NCI-H2227 treated with DMSO at 0.1 percent for 48 hours (cell line): Measurements from ENCODE around the gene PGS1.
A peak's percentile ranks its signal among the peaks of the same experiment; 100 is the strongest.
"Not testable (repeated sequence)": the region's sequence is repeated elsewhere in the genome, so short reads cannot be mapped to it uniquely, and the experiment has no call there.

Experiments used
- DNase-seq: peaks from one replicate; lab custom pipeline; 2025; lab: John Stamatoyannopoulos, UW

Gene PGS1, protein sequence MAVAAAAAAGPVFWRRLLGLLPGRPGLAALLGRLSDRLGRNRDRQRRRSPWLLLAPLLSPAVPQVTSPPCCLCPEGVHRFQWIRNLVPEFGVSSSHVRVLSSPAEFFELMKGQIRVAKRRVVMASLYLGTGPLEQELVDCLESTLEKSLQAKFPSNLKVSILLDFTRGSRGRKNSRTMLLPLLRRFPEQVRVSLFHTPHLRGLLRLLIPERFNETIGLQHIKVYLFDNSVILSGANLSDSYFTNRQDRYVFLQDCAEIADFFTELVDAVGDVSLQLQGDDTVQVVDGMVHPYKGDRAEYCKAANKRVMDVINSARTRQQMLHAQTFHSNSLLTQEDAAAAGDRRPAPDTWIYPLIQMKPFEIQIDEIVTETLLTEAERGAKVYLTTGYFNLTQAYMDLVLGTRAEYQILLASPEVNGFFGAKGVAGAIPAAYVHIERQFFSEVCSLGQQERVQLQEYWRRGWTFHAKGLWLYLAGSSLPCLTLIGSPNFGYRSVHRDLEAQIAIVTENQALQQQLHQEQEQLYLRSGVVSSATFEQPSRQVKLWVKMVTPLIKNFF

DNA sequence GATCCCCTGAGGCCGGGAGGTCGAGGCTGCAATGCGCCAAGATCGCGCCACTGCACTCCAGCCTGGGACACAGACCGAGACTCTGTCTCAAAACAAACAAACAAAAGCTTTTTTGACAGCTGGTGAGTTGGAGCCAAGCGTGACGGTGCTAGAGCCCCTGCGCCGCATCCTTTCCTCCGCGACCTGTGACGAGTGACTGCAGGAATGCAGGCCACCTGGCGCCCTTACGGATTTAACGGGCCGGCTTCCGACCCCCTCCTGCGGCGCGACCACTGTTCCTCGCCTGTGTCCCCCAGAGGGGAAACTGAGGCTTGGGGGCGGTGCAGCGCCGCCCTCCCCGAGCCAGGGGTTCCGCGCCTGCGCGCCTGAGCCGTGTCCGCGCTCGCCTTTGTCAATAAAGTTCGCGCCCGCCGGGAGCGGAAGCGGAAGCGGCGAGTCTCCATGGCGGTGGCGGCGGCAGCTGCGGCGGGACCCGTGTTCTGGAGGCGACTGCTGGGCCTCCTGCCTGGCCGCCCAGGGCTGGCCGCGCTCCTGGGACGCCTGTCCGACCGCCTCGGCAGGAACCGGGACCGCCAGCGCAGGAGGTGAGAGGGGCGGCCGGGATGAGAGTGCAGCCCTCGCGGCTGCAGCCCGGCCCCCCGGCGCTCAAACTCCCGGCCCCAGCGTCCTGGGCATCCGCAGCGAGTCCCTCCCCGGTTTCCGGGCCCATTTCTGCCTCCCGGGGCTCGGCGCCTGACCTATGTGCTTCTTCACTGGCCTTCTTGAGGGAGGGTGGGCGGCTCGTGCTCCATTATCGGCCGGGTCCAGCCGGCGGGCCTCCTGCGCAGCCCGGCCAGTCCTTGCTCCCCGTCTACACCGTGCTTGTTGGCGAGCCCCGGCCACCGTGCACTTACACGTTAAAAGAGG is at the start of gene PGS1:
PGS1 (plus strand) TSS at position 425 of the 906 bp plus-strand sequence; CDS start at position 442, 17 bp downstream.
- DNase-seq = peak; percentile 73

DNA sequence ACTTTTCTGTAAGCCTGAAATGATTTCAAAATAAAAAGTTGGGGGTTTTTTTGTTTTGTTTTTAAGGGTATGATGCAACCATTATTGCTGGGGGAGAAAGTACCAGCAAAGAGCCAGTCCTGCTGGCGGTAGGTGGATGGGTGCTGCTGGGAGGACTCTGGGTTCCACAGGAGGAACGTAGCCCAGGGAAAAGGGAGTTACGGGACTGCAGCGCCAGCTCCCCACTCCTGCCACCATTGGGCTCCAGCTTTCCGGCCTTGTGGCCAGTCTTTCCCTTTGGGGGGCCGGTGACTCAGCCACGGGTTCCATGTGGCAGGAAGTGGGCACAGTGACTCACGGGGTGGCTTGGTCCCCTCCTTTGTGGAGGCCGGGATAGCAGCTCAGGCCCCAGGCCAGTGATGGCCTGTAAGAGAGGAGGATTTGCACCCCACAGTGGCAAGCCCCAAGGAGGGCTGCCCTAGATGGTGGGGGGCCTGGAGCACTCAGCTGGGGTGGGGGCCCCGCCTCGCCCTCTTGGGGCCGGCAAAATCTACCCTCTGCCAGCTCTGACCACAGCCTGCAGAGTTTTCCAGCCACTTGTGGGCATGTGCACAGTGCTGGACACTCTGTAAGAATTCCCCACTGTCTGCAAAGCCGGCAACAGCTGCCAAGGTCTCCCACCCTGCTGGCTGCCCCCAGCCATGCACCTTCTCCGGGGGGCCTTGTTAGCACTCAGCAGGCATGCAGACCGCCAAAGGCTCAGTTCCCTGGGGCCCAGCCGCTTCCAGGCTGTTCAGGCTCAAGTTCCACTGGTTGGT is 49.0 kb upstream of the PGS1 start:
- DNase-seq = no peak

DNA sequence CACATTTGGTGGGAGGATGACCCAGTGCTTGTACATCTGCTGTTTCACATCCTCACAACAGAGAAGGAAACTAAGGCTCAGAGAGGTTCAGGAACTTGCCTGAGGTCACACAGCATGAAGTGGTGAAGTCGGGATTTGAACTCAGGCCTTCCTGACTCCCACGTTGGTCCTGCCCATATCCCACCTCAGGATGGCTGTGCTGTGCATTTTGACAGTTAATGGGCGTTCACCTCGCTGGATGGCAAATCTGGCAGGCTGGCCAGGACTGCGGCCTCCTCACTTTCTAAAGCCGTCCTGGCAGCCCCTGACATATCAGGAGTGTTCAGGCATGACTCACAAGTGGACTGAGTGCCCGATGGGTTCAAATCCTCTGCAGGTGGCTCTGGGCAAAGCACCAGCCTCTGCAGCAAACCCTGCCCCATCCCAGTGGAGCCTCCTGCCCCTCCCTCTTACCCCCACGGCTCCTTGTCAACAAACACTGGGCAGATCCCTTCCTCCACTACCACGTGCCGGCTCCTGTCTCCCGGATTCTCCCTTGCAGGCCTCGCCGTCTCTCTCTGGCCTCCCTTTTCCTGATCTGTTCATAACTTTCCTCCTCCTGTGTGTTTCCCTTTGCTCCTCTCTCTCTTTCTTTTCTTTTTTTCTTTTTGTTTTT is 47.8 kb upstream of the PGS1 start:
- DNase-seq = no peak

DNA sequence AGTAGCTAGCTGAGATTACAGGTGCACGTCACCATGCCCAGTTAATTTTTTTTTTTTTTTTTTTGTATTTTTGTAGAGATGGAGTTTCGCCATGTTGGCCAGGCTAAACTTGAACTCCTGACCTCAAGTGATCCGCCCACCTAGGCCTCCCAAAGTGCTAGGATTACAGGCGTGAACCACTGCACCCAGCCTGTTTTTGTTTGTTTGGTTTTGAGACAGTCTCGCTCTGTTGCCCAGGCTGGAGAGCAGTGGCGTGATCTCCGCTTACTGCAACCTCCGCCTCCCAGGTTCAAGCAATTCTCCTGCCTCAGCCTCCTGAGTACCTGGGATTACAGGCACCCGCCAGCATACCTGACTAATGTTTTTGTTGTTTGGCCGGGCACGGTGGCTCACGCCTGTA is 47.1 kb upstream of the PGS1 start:
- DNase-seq = not testable (repeated sequence)

DNA sequence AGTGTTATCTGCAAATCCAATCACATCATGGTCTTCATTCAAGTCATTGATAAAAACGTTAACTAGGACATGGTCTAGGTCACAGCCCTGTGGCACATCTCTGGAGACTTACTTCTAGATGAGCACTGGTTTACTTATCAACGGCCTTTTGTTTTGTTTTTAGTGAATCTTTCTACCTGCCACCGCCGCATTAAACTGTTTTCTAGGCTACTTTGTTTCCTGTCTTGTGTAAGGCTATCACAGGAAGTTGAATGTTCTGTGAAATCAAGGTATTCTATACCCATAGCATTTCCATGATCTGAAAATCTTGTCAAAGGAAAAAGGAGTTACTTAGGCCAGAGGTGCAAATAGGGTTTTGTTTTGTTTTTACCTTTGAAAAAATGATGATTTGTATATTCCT is 45.5 kb upstream of the PGS1 start:
- DNase-seq = no peak

DNA sequence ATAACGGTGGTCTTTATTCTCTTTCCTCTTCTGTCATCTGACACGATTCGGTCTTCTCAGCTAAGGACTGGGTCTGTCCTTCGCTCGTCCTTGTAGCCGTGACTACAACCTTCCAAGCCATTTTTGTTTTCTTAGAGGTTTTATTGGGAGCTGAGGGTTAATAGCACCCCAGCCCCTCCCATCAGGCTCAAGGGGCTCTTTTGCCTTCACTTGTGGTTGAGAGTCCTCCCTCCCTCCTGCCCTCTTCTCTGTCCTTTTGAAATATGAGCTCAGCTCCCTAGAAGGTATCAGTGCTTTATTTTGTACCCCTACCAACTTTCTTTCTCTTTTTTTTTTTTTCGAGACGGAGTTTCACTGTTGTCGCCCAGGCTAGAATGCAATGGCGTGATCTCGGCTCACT is 43.2 kb upstream of the PGS1 start:
- no peak for DNase-seq

DNA sequence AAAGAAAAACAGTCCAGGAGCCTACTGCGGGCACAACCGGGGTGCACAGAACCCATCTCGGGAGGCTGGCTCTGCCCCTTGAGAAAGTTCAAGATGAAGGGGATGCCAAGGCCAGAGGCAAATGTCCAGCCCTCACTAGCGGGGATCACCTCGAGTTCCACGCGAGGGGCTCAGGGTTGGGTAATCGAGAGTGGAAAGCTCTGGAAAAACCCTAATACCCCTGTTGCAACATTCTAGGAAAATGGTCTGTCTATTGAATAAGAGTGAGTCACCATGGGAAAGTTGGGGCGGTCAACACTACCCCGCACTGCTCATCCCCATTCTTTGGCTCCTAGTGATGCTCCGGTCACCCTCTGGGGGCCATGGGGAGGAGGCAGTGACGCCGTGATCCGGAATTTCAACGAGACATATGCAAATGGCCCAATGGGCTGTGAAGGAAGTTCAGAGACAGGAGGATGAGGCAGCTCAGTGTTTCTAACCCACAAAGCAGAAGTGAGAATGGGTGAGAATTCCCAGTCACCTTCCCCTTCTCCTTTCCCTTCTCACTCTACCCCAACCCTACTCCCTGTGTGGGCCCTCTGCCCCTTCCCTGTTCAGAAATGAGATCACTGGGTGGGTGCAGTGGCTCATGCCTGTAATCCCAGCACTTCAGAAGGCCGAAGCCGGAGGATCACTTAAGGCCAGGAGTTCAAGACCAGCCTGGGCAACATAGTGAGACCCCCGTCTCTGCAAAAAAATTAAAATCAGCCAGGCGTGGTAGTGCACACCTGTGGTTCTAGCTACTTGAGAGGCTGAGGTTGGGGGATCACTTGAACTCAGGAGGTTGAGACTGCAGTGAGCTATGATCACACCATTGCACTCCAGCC is 41.0 kb upstream of the PGS1 start:
- no peak for DNase-seq

DNA sequence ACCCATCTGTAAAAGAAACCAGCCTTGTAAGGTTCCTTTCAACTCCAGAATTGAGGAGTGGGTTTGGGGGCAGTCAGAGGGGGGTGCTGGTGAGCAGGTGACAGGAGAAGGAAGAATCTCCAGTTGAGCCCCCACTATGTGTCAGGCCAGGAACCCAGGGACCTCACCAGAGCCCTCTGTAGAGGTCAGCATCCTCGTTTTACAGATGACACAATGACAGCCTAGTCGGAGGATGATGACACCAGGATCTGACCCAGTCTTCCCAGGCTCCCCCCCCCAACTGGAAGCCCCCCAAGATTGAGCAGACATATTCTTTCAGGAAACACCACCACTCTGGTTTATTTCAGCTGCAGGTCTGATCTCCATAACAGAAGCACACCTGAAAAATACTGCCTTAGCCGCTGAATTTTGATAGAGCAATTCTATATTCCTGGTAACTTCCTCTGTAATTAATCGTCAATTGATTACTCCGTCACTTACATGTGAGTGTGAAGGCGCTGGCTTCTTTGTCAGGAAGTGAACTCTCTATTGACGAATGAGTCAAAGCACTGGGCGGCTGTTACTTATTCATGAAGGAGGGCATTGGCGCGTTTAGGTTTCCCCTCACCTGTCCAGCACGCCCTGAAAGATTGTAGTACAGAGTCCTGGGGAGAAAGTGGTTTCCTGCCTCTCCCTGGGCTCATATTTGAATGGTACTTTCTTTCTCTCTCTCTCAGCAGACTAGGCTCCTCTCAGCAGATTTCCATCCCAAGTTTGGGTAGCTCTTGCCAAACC is 39.8 kb upstream of the PGS1 start:
- DNase-seq = no peak

DNA sequence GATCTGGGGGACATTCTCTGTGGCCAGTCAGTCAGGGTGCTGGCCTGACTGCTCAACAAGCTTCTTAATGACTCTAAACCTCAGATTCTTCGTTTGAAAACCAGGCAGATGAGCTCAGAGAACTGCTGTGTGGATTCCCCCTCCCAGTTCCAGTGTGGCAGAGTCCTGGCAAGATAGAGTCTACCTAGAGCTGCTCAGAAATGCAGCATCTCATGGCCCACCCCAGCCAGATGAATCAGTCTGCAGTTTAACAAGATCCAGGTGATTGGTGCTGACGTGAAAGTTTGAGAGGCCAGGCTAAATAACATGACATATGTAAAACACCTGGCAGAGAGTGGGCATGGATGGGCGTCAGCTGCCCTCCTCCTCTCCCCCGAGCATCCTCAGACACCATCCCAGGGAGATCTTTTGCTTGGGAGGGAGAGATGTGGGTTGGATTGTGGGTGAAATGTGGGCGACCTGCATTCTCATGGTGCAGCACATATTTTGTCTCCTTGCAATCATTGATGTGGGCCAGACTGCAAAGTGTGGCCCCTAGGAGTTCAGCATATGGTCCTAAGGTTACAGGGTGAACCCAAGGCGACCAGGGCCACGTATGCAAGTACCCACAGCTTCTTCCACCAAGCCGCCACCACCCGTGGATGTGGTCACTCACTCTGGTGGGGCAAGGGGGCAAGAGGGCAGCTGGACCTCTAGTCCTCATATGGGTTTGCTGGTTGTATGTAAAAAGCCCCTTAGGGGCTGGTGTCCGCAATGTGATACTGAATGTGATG is 38.1 kb upstream of the PGS1 start:
- no peak for DNase-seq

DNA sequence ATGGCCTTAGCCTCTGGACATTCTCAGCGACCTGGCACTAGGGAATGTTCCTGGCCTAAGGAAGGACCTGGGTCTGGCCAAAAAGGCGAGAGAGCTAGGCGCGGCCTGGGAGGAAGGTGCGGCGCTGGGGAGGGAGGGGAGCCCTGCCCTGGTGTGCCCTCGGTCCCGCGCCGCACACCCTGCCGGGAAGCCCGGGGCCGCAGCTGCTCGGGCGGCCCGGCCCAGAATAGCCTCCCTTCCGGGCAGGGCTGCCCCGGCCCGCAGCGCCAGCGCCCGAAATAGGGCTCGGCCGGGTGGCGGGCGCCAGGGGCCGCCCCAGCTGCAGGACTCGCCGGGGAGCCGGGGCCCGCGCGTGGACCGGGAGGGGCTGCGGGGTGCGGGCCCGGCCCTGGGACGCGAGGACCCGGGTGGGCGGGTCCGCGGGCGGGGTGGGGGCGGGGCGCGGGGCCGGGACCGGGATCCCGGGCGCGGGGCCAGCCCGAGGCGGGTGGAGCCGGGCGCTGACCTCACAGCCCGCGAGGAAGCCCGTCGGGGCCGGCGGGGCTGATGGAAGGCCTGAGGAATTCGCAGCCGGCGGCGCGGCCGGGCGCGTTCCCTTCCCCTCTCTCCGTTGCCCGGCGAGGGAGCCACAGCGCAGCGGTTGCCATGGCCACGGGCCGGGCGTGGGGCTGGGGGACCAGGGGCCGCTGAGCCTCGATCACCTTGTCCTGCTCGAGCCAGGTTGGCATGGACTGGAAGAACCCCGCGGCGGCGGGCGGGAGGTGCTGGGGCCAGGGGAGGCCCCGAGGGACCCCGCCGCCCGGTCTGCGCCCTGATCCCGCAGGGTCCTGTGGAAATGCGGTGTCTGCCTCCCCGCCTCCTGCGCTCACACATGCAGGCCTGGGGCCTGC is 36.6 kb upstream of the PGS1 start:
- DNase-seq = no peak

DNA sequence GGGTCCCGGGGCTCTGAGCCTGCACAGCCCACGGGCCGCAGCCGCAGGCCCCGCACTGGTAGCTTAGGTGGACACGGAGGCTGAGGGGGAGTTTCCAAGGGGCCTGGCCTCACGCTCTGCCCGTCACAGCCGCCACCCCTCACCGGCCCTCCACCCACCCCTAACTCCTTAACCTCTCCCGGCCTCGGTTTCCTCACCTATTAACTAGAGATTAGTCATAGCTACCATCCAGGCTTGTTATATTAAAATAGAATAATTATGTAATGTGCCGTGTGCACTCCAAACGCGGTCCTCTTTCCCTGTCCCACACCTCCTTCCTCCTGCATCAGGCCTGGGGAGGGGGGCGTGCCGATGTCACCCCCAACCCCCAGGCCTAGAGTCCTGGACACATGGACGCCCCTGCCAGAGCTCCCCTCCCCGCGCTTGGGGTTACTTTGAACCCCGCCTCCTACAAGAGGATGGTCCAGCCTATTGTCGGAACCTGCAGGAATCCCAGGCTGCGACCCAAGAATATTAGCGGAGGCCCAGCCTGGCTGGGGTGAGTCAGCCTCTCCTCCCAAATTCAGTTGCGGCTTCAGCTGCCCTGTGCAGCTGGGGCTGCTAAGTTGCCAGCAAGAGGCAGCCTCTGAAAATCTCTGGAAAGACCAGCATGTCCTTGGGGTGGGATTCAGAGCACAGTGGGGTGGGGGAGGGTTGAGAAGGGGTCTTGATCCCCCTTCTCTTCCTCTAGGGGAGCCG is 35.8 kb upstream of the PGS1 start:
- no peak for DNase-seq

DNA sequence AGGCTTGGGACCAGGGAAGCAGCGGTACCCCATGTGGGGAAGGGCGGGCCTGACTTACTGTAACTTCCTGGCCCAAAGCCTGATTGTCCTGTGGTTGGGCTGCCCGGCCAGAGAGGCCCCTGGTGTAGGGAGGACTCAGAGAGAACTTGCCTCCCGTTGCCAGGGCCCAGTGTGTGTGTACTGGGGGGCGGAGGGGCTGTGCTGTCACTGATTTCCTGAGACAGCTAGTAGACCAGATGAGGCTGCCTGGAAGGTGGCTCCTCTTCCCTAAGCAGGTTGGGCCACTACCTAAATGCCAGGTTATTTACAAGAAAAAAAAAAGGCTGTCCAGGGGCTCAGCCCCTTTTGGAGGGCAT is 35.3 kb upstream of the PGS1 start:
- DNase-seq = no peak

DNA sequence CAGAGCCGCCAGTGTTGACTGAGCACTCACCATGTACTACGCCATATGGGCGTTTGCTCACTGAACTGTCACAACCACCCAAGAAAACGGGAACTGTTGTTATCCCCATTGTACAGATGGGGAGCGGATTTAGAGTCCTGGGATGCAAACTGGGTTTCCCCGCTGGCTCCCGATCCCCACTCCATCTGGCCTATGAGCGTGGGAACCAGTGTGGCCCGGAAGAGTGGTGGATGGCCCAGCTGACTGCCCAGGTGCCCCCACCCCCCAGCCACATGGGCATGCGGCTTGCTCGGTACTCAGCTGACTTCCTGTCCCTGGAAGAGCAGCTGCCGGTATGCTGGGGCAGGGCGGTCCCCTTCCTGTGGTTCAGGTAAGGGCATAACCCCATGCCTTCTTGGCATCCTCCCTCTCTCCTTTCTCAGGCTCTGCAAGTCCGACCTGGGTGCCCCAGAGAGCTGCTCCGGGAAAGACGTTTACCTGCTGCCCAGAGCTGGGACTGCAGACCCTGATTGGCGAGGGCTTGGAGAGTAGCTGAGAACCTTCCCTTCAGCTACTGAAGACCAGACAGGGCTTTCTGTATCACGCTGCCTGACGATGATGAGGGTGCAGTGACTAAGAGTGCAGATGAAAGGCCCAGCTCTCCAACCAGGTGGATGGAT is 34.8 kb upstream of the PGS1 start:
- DNase-seq = no peak

DNA sequence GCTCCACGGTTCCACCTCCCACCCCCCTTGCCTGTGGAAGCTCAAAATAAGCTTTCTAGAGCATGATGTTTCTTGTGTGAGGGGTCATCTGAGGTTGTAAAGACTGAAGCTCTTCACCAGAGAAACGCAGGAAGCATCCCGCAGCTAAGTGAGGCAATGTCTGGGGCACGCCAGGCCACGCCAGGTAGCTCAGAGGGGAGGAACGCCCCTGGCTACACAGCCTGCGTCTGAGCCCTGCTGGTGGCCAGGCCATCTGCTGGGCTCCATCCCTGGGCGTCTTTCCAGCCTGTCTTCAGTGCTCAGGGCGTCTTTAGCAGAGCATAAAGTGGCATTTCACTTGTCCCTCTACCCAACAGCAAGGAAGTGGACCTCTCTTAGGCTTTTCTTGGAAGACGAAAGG is 33.8 kb upstream of the PGS1 start:
- DNase-seq = no peak

DNA sequence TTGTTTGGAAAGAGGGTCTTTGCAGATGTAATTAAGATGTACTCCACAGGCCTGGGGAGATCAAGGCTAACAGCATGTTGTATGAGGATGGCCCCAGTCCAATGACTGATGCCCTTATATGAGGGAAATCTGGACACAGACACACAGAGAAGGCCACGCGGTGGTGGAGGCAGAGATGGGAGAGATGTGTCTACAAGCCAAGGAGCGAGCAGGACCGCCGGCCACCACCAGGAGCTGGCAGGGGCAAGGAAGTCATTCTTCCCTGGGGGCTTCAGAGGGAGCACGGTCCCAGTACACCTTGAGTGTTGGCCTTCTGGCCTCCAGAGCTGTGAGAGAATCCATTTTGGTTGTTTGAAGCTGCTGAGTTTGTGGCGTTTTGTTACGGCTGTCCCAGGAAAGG is 33.3 kb upstream of the PGS1 start:
- DNase-seq = no peak

DNA sequence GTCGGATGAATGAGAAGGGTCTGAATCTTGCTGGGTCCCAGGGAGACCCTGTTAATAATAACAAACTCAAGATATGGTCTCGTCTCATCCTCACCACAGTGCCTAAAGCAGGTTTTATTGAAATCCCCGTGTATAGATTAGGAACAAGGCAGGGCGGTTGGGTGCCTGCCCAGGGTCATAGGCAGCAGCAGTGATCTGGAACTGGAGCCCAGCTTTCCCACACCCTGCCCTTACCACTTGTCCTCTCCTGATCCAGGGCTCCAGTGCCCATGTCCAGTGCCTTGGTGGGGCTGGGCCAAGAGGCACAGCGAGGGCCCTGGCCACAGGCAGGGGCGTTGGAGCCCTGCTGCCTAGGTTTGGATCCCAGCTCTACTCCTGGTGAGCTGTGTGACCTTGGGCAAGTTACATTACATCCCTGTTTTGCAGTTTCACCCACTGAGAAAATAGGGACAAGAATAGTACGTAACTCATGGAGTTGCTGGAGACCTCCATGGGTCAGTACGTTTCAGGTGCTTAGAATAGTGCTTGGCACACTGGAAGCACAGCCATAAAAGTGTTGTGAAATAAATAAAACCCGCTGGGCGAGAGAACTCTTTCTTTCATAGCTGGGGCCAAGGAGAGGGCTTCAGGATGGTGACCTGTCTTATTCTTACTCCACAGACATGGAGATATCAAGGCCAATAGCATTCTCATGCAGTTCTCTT is 32.5 kb upstream of the PGS1 start:
- no peak for DNase-seq
